HG03196 (cell line): Measurements from ENCODE around the gene DNAJB5.
"Not testable (repeated sequence)": the region's sequence is repeated elsewhere in the genome, so short reads cannot be mapped to it uniquely, and the experiment has no call there.

Experiments used
- ATAC-seq: cut with Tn5 transposase; IDR thresholded peaks from one replicate; pipeline ENCODE4 v1.9.1; 2021; ENCODE audit not compliant: unreplicated experiment

Gene DNAJB5

DNA sequence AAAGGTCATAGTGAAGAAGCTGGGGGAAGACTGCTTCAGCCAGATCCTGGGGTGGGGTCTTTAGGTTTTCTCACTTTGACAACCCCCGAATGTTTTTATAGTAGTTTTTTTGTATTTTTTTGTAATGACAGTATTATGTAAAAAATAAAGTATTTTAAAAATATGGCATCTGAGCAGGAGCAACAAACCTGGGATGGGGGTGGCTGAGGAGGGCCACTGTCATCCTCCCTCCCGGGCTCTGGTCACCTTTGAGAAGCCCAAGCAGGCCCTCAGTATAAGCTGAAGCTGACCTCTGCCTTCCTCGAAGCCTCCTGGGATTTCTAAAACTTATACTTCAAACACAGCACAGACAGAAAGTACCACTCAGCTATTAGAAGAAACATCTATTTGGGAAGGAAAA is 8.7 kb downstream of the DNAJB5 start:
- ATAC-seq, result no peak

DNA sequence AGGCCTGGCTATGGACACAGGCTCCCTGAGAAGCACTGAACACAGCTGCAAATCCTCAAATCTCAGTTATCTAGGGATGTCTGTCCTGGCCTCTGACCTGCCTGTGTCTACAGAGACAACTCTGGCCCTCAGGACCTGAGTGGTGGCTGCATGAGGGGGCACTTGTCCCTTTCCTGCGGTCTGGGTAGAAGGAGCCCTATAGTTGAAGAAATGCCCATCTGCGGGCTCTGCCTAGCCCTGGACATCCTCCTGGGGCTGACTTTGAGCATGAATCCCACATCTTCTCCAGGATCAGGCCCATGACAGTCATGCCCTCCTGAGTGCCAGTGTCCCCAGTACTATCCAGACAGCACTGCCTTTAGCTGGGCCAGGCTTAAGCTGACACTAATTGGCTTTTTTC is 10.0 kb downstream of the DNAJB5 start:
- no peak for ATAC-seq

DNA sequence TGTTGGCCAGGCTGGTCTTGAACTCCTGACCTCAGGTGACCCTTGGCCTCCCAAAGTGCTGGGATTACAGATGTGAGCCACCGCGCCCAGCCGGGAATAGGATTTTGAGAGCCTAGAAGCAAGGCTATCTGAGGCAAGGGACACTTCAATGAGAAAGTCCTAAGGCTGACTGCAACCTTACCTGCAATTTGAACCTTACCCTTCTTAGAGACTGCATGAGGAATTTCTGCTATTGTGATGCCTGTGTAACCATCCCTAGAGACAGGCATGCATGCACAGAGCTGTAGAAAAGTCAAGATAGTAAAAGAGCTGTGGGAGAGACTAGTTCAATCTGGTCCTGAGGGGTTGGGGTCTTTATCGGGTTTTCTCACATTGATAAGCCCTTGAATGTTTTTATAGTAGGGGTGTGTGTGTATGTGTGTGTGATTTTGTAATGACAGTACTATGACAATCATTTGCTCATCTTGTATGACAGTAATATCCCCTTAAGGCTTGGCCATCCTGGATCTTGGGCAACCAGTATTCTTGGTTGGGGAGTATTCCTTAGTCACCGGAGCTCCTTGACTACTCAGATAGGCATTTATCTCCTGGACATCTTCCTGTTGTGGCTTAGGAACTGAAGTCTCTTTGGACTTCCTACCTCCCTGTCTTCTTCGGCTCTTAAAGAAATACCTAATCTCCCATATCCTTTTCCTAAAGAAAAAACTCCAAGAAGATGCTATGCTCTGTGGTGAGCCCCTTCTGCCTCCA is 11.2 kb downstream of the DNAJB5 start:
- no peak for ATAC-seq

DNA sequence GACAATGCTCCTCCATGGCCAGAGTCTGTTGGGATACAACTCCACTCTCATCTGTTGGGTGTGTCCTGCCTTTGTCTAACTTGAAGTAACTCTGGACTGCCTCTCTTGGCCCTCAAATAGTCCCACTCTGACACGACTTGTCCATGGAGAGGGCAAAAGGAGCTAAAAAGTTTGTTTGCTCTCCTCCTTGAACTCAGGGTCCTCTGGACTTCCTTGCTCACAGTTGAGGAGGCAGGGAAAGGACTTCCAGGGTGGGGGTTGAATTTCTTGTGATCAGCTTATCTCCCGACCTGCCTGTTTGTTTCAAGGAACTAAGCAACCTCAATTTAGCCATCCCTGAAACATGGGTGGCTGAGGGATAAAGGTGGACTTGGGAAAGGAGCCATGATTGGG is 11.7 kb downstream of the DNAJB5 start:
- ATAC-seq, result no peak

DNA sequence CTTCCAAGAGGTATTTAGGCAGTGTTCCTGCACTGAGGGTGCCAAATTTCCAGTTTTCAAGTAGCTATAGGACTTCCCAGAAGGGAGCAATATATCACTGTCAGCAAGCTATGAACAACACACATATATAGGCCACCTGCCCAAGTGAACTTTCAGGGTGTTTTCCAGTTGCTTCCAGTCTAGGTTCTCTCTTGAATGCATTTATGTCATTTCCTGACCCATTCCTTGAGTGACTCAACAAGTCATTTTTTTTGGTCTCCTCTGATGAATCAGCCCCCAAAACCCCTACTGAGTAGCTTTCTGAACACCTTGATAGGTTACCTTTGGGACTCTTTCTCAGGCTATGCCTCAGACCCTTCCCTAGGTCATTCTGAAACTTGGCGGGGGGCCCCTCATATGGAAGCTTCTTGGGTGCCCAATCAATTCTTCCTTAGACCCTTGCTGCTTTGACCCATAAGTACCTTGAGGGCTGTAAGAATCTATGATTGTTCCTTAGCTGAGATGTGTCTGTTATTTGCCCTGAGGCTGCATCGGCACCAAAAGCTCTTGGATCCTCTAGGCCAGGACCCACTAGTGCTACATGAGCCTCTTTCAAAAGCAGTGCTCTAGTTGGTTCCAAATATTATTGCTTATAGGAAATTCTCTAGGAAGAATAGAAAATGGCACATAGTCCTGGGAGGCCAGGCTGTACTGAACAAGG is 12.4 kb downstream of the DNAJB5 start:
- peak; percentile 60 for ATAC-seq

DNA sequence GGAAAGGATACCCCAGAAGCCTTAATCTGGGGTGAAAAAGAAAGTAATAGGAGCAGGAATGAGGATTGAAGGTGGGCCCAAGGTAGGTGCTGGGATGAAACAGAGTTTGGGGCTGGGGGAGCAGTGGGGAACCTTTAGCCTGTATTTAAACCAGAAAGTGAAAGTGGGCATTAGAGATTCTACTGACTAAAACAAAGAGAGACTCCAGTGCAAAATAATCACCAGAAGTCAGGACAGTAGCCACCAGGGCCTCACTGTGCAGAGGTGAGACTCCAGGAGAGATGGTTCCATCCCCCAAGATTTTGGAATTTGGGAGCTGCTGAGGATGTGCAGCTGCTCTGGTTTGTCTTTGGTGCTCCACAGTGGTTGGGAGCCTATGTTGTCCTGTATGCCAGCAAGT is 13.1 kb downstream of the DNAJB5 start:
- no peak for ATAC-seq

- not testable (repeated sequence) for ATAC-seq
These were observed 14.8 kb downstream of the DNAJB5 start for GRCh38 chr9:35004299-35004698.

DNA sequence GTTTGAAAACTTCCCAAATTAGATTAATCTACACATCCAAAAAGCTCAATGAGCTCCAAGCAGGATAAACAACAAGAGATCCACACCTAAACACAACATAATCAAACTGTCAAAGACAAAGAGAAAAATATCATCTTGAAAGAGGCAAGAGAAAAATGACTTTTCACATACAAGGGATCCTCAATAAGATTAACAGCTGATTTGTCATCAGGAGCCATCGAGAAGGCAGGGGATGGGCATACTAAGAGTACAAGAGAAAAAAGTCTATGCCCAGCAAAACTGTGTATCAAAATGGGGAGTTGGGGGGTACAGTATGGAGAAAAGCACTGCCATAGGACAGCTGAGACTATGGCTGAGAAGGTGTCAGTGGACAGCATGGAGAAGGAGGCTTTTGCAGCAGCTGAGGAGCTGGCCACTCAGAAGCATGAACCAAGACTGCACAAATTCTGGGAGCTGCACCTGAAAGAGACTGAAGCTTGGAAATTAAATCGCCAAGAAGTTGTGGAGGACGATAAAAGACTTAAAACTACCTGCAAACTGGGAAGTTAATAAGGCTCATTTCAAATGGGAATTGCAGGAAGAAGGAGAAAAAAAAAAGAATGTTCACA is 20.9 kb downstream of the DNAJB5 start:
- no peak for ATAC-seq

DNA sequence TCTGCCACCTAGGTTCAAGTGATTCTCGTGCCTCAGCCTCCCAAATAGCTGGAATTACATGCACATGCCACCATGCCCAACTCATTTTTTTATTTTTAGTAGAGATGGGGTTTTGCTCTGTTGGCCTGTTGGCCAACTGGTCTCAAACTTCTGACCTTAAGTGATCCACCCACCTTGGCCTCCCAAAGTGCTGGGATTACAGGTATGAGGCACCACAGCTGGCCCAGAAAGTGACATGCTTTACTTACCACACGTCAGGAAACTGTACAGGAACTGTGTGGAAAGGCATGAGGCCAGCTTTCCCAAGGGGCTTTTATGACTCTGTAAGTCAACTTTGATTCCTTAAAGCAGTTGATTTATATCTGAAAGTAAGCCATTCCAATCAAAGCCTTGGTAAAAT is 25.0 kb downstream of the DNAJB5 start:
- no peak for ATAC-seq

DNA sequence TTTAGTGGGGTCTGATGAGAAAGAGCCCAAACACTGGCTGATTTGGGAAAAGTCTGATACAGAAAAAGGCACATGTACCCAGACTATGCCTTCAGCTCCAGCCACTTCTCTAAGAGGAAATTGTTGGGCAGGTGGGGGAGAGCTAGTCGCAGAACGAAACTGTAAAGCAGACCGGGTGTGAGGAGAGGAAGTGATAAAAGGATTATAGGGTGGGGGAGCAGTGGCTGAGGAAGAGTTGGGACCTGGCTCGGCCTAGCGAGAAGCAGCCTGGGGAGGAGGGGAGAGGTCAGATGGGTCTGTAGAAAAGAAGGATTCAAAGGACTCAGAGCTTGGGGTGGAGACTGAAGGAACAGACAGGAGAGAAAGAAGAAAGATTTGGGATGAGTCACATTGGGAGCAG is 33.9 kb downstream of the DNAJB5 start:
- not testable (repeated sequence) for ATAC-seq

- no peak for ATAC-seq
These were observed 37.1 kb downstream of the DNAJB5 start for GRCh38 chr9:35026671-35027070.

GRCh38 chr9:35027374-35027773 is 37.8 kb downstream of the DNAJB5 start:
- ATAC-seq, result no peak

- ATAC-seq, result no peak
These were observed 38.3 kb downstream of the DNAJB5 start for GRCh38 chr9:35027860-35028259.

GRCh38 chr9:35028341-35028740 is 38.8 kb downstream of the DNAJB5 start:
- ATAC-seq, result no peak

DNA sequence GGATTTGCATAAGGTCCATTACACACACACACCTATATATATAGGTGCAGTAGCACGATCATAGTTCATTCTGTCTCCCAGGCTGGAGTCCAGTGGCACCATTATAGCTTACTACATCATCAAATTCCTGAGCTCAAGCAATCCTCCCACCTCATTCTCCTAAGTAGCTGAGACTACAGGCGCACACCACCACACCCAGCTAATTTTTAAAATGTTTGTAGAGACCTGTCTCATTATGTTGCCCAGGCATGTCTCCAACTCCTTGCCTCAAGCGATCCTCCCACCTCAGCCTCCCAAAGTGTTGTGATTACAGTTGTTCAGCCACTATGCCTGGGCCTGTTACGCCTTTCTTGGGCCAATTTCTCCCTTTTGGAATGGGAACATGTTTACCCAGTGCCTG is 39.7 kb downstream of the DNAJB5 start:
- ATAC-seq, result no peak

DNA sequence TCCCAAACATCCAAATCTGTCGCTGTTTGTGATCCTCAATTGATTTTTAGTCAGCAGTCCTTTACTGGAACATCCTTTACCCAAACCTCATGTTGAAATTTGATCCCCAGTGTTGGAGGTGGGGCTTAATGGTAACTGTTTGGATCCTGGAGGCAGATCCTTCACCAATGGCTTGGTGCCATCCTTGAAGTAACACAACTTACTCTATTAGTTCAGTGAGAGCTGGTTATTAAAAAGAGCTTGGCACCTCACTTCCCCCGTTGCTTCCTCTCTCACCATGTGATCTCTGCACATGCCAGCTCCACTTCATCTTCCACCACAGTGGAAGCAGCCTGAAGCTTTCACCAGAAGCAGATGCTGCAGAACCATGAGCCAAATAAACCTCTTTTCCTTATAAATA is 40.3 kb downstream of the DNAJB5 start:
- no peak for ATAC-seq

DNA sequence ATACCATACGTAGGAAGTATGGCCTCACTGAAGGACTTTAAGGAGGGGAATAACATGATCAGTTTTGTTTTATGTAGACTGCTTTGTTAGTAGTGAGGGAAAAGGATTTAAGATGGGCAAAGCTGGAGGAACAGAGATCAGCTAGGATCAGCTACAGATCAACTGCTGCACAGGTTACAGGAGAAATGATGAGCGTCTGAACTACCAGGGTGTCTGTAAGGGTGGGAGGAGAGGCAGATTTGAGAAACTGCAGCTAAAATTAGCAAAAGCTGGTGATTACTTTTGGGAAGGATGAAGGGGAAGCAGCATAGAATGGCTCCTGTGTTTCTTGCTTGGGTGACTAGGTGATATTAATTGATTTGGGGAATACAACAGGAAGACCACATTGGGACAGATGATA is 43.6 kb downstream of the DNAJB5 start:
- no peak for ATAC-seq

DNA sequence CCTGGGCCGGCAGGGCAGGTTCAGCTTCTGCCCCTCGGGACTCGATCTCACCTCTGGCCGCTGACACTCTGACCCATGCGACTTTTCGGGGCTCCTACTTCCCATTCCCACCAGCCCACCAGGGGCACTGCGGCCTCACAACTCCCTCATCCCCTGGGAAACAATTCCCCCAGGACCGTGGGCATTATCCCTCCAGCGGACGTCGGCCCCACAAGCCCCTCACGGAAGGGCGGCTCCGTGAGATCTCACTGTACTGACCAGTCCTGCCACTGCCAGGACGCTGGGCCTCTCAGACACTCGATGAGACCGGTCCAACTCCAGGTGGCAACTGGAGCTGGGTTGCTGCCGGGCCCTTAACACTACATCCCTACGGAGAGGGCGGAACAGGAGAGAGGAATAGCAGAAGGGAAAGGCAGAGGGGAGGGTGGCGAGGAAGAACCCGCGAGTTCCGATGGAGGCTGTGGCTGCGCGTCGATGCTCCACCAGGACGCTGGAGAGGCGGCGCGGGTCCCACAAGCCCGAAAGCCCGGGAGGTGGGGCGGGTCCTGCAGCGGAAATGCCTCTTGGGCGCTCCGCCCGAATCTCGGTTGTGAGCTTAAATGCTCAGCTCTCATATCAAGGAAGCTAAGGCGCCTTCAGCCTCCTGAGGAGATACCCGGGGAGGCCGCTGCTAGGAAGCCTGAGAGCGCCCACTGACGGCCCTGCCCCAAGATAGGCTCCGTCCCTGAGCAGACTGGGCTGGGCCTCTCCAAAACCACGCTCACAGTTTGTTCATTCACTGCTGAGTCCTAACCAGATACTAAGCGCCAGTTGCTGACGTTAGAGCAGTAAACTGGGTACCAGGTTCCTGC is 46.5 kb downstream of the DNAJB5 start:
- no peak for ATAC-seq

- no peak for ATAC-seq
These were observed 52.6 kb downstream of the DNAJB5 start for GRCh38 chr9:35042081-35042604.

GRCh38 chr9:35042891-35043545 is 53.5 kb downstream of the DNAJB5 start:
- ATAC-seq, result no peak

DNA sequence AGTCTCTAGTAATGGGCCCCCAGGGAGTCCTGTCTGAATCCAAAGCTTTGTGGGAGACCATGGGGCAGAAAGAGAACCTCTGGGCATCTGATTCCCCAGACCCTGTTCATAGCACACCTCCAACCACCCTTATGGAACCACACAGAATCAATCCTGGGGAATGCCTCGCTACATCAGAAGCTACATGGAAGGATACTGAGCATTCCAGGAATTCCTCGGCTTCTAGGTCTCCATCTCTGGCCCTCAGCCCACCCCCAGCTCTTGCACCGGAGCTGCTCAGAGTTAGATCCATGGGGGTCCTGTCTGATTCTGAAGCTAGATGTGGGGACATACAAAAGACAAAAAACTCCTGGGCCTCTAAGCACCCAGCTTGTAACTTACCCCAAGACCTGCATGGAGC is 54.5 kb downstream of the DNAJB5 start:
- ATAC-seq, result no peak
